Ishikawa (cell line): ENCODE results near the gene ATP6V1D.

Experiments used
- CEBPB ChIP-seq: IDR thresholded peaks from 2 replicates; pipeline ENCODE4 v1.6.1; 2012
- CREB1 ChIP-seq: IDR thresholded peaks from 2 replicates; pipeline ENCODE4 v1.6.1; 2012; ENCODE audit warnings: low read depth
- EGR1 ChIP-seq: IDR thresholded peaks from 2 replicates; pipeline ENCODE4 v1.6.1; 2012
- EP300 ChIP-seq: IDR thresholded peaks from 2 replicates; pipeline ENCODE4 v1.6.1; 2012; ENCODE audit warnings: borderline replicate concordance
- FOXM1 ChIP-seq: IDR thresholded peaks from 2 replicates; pipeline ENCODE4 v1.6.1; 2012; ENCODE audit warnings: low read depth, borderline replicate concordance
- MAX ChIP-seq: IDR thresholded peaks from 2 replicates; pipeline ENCODE4 v1.6.1; 2012
- NFIC ChIP-seq: IDR thresholded peaks from 2 replicates; pipeline ENCODE4 v1.6.1; 2012
- RAD21 ChIP-seq: IDR thresholded peaks from 2 replicates; pipeline ENCODE4 v1.6.1; 2012; ENCODE audit warnings: low read depth
- REST ChIP-seq: IDR thresholded peaks from 2 replicates; pipeline ENCODE4 v1.6.1; 2012; ENCODE audit warnings: low read depth, mild to moderate bottlenecking
- TAF1 ChIP-seq: IDR thresholded peaks from 2 replicates; pipeline ENCODE4 v1.6.1; 2012; ENCODE audit warnings: low read depth, mild to moderate bottlenecking
- TCF12 ChIP-seq: IDR thresholded peaks from 2 replicates; pipeline ENCODE4 v1.6.1; 2012; ENCODE audit warnings: low read depth
- USF1 ChIP-seq: IDR thresholded peaks from 2 replicates; pipeline ENCODE4 v1.6.1; 2012
- YY1 ChIP-seq: IDR thresholded peaks from 2 replicates; pipeline ENCODE4 v1.6.1; 2012; ENCODE audit warnings: low read depth
- ZBTB7A ChIP-seq: IDR thresholded peaks from 2 replicates; pipeline ENCODE4 v1.6.1; 2012; ENCODE audit warnings: low read depth

- TF ChIP-seq EP300, result no peak
- TF ChIP-seq TAF1, result no peak
- no peak for TF ChIP-seq MAX
- no peak for TF ChIP-seq FOXM1
- no peak for TF ChIP-seq NFIC
- TF ChIP-seq CEBPB, result no peak
- no peak for TF ChIP-seq YY1
- TF ChIP-seq RAD21, result no peak
- no peak for TF ChIP-seq ZBTB7A
- no peak for TF ChIP-seq REST
- no peak for TF ChIP-seq TCF12
- TF ChIP-seq CREB1, result no peak
- TF ChIP-seq USF1, result no peak
- TF ChIP-seq EGR1, result no peak
Observed at GRCh38 chr14:67395876-67396189, 36.2 kb upstream of the ATP6V1D start.
